ENCODE results near the gene JAML.
"Not testable (repeated sequence)": the region's sequence is repeated elsewhere in the genome, so short reads cannot be mapped to it uniquely, and the experiment has no call there.

The JAML gene

GRCh38 chr11:118192817-118193216 is 32.0 kb downstream of the JAML start:
- not testable (repeated sequence) for DNase-seq

DNA sequence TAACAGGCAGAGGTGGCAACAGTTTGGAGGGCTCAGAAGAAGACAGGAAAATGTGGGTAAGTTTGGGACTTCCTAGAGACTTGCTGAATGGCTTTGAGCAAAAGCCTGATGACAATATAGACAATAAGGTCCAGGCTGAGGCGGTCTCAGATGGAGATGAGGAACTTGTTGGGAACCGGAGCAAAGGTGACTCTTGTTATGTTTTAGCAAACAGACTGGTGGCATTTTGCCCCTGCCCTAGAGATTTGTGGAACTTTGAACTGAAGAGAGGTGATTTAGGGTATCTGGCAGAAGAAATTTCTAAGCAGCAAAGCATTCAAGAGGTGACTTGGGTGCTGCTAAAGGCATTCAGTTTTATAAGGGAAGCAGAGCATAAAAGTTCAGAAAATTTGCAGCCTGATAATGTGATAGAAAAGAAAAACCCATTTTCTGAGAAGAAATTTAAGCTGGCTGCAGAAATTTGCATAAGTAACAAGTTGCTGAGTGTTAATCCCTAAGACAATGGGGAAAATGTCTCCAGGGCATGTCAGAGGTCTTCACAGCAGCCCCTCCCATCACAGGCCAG is 33.8 kb downstream of the JAML start:
- not testable (repeated sequence) for DNase-seq

DNA sequence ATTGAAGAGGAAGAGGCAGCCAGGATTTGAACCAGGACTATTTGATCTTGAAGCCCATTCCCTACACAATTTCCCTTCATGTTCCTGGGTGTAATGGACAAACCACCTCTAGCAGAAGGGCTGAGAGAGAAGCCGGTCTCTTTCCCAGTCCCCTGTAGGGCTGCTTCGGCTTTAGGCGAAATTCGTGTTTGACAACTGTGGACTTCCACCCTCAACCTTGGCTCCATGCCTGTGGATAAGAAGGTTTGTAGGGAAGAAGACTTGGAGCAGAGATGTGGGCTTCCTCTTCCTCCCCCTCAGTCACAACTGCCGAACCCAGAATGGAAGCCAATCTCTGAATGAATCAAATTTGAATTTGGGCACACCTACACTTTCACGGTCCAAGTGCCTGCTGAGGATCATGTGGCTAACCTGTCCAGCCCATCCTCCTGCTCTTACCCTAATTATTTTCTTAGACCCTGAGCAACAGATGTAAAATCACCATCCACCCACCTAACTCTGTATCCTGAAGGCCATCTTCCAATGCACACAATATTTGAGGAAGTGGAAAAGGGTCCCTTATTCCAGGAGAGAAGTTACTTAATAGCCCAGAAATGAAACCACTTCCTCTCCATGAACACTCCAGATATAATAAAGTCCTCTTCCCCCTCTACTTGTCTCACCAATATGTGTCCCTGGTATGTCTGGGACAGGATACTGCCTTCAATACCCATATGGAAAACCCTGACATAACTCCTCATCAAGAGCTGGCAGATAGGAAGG is 38.3 kb downstream of the JAML start:
- DNase-seq, result no peak

DNA sequence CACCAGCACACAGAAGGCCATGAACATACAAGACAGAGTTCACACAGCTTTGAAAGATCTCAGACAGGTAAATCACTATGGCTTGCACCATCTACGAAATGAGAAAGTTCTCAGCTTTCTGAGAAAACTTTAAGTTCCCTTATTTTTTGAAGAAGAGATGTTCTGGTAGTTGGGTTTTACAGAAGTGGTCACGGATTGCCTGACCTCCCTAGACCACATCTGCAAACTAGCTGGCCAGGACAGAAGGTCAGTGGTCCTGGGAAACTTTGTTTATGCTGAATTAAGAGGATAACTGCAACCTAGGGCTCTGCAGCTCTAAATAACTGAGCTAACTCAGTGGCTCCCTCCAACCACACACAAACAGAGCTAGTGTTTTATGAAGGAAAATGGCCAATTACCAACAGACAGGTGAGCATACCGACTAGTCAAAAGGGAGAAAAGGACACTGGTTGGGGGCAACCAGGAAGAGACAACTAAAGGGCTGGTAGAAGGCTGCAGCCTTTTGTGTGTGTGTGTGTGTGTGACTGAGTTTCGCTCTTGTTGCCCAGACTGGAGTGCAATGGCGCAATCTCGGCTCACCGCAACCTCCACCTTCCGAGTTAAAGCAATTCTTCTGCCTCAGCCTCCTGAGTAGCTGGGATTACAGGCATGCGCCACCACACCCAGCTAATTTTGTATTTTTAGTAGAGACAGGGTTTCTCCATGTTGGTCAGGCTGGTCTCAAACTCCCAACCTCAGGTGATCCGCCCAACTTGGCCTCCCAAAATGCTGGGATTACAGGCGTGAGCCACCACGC is 39.8 kb downstream of the JAML start:
- no peak for DNase-seq

GRCh38 chr11:118183691-118184090 is 41.1 kb downstream of the JAML start:
- not testable (repeated sequence) for DNase-seq

- no peak for DNase-seq
Observed at GRCh38 chr11:118180300-118180703, 44.5 kb downstream of the JAML start.

DNA sequence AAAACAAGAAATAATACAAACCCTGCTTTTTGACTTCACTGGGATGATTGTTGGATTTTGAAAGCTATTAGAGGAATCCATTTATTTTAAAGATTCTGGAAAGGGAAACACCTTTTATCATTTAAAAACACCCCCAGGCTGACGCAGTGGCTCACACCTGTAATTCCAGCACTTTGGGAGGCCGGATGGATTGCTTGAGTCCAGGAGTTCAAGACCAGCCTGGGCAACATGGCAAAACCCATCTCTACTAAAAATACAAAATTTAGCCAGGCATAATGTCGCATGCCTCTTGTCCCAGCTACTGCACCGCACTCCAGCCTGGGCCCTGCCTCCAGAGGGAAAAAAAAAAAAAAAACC is 48.1 kb downstream of the JAML start:
- DNase-seq, result no peak

GRCh38 chr11:118175993-118176777 is 48.6 kb downstream of the JAML start, which contains the start of gene SCN2B:
Gene SCN2B (minus strand): TSS chr11:118176639. CDS start chr11:118176431, 208 bp downstream.
- no peak for DNase-seq

- no peak for DNase-seq
Observed at GRCh38 chr11:118175031-118175992, 49.5 kb downstream of the JAML start.

GRCh38 chr11:118174006-118174567 is 50.7 kb downstream of the JAML start:
- no peak for DNase-seq

GRCh38 chr11:118172356-118172755 is 52.5 kb downstream of the JAML start:
- no peak for DNase-seq

DNA sequence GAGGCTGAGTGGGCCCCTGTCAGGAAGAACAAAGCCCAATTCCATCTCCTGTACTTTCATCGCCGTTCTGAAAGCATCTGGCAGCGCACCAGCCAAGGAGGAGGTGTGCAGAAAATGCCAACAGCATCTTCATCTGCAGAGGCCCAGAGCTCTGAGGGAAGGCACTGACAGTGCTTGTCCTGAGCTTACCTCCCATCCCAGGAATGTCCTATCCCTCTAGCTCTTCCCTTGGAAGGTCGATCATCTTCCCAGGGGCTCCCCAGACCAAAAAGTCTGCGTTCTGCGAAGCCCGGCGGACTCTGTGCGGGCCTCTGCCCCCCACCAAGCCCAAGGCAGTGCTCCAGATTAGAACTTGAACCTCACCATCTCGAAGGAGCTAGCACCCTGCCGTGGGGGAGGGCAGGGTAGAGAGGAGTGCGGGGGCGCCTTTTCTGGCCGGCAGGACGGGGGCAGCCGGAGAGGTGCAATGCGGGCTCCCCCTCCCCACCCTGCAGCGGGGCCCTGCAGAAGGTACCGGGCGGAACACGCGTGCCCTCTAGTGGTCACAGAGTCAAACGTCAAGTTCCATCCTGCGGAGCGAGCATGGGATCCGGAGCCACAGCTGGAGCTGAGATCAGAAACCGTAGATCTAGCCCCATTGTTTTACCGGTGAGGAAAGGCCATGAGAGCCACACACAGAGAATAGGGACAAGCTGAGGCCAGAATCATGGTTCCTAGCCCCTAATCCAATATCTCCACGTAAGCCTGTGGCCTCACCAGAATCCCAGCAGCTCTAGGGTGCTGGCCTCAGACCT is 53.3 kb downstream of the JAML start:
- DNase-seq, result peak; percentile 81

GRCh38 chr11:118170882-118171268 is 53.9 kb downstream of the JAML start:
- DNase-seq, result no peak

DNA sequence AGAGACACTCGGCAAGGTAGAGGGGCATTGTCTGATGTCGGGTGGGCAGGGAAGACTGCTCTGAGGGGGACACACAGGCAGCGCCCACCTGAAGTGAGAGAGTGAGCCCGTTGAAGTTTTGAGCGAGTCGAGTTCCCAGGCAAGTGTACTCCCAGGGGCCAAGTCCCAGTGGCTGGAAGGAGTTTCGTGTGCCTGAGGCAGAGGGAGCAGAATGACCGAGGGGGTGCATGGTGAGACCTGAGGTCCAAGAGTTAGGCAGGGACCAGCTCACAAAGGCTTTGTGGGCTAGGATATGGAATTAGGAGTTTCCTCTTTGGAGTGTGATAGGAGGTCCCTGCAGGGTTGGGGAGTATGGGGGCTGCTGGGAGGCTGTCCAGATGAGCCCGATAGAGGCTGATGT is 54.6 kb downstream of the JAML start:
- DNase-seq, result no peak

DNA sequence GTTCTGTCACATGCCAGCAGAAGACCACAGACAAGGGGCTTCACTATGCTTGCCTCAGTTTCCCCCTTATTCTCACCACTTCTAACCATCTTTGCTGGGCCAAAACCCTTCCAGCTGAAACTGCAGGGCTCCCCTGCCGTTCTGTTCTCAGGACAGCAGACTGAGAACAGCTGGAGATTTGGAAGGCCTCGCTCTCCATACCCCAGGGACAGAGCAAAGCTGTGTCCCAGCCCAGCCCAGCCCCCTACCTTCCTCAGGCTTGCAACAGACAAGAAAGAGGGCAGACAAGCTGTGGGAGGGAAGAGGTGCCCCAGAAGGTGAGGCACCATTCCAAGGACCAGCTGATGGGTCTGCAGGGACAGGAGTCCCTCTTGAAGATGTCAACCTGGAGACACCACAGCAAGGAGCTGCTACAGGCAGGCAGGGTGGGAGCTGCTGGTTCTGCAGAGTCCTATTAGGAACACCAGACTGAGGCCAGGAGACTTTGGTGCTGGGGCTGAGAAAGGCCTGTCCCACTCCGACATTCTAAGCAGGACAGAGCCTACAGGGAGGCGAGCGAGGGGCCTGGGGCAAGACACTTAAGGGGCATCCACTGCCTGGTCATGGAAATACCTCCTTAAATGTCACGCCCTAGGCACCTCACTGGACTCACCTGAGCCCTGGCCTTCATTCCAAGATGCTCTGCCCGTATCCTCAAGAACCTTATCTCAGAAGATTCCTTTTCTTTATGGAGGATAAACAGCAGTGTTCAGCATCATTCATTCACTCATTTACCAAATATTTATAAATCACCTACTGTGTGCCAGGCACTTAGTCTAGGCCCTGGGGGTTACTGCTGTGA is 55.3 kb downstream of the JAML start:
- no peak for DNase-seq

- DNase-seq, result no peak
Observed at GRCh38 chr11:118168751-118169150, 56.1 kb downstream of the JAML start.

DNA sequence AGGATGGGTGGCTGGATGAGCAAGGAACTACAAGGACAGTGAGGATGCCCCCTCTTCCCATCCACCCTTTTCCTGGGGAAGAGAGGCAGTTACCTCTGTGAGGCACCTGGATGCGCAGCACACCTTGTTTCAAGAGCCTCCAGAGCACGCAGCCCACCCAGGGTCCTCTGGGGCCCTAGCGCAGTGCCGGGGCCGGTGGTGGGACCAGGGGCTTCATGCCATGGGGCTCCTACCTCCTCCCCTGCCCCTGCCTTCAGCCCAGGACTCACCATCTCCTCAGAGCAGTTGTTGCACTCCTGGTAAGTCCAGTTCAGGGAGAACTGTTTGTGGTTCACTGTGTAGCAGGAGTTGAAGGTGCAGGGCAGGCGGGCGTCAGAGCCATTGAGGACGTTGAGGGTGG is 56.5 kb downstream of the JAML start:
- DNase-seq, result no peak

GRCh38 chr11:118167906-118168305 is 56.9 kb downstream of the JAML start:
- no peak for DNase-seq

DNA sequence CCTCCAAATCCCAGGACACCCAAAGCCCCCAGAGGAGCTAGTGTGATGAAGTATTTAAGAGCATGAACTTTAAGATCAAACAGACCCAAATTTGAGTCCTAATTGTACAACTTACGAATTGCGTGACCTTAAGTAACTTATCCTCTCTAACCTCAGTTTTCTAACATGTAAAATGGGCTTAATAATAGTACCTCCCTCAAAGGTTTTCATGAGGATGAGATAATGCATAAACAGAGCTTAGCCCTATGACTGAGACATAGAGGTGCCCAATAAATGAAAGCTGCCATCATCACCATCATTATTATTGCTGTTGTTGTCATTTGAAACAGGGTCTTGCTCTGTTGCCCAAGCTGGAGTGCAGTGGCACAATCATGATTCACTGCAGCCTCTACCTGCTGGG is 57.6 kb downstream of the JAML start:
- DNase-seq, result no peak

GRCh38 chr11:118166641-118167040 is 58.2 kb downstream of the JAML start:
- DNase-seq, result no peak

Measured in activated CD4-positive, alpha-beta T cell treated with anti-CD3 and anti-CD28 coated beads, Interleukin-2, Interleukin-6, amounts not matched to agents 100 ng/mL and 50 ng/mL, durations not matched to agents 16 hours and 8 hours (primary cell).